ENCODE measurements around the gene EXOG. TPM values are rescaled to one million over a fixed set of nuclear protein-coding genes. Genes with fewer than 3 reads are reported as not detected.

Gene EXOG
- polyA plus RNA-seq, 3 donors = 1.6 to 5.4 (median 2.4) TPM

DNA sequence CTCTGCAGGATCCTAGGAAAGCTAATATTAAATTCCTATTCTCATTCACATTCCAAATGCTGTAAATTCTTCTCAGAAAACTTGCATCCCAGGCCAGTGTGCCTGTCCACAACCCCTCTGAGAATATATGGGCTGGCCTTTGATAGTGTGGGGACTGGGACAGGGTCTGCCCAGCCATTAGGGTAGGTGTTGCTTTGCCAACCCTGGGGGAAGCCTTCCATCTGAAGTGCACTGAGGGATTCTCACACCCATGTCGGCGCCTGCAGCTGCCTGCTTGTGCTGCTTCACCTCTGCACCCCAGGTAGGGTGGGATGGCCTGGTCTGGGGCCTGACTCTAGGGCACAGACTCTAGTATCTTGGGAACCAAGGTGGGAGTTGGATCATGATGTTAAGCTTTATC, 15.2 kb upstream of the EXOG start:
- TF ChIP-seq, protein P1, sequence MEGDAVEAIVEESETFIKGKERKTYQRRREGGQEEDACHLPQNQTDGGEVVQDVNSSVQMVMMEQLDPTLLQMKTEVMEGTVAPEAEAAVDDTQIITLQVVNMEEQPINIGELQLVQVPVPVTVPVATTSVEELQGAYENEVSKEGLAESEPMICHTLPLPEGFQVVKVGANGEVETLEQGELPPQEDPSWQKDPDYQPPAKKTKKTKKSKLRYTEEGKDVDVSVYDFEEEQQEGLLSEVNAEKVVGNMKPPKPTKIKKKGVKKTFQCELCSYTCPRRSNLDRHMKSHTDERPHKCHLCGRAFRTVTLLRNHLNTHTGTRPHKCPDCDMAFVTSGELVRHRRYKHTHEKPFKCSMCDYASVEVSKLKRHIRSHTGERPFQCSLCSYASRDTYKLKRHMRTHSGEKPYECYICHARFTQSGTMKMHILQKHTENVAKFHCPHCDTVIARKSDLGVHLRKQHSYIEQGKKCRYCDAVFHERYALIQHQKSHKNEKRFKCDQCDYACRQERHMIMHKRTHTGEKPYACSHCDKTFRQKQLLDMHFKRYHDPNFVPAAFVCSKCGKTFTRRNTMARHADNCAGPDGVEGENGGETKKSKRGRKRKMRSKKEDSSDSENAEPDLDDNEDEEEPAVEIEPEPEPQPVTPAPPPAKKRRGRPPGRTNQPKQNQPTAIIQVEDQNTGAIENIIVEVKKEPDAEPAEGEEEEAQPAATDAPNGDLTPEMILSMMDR (IDR thresholded peaks at IDR 0.05) = no peak
- intact Hi-C loops (cut with micrococcal nuclease) = loop anchor here in 1 of 2 donors (10.0 kb wide), 1 partner anchor 626 kb away; no protein-coding TSS in a partner anchor
- no peaks in the 10 kb centered on the region for H3K9me3 Mint-ChIP-seq
- H3K9ac ChIP-seq (ENCODE audit: insufficient read depth, low read length, poor library complexity, severe bottlenecking) = no peak overlapping the region
- H3K4me1 Mint-ChIP-seq = no peaks in the 10 kb centered on the region
- H3K27ac ChIP-seq (ENCODE audit: low read depth in 1 of 2, low read length in 2 of 2) = no peak overlapping the region
- DNase-seq = no peak
- peak overlapping the region in 1 of 7 donors; percentile 79 for H3K27ac Mint-ChIP-seq
- H3K9me3 ChIP-seq (replicated peaks in 1 of 2; ENCODE audit: control insufficient read depth in 1 of 2, insufficient read depth in 1 of 2, low read length in 2 of 2) = no peaks in the 10 kb centered on the region
- H3K27me3 Mint-ChIP-seq (ENCODE audit: low read depth in 3 of 3) = no peaks in the 10 kb centered on the region
- peaks cover 2 to 4% of the 10 kb centered on the region in 2 donors for H3K36me3 Mint-ChIP-seq
- H3K4me3 ChIP-seq (replicated peaks in 1 of 3; ENCODE audit: low read depth in 2 of 3, low read length in 3 of 3) = no peak overlapping the region
- peaks cover 0 to 2% of the 10 kb centered on the region in 2 donors for H3K36me3 ChIP-seq (replicated peaks in 1 of 2; ENCODE audit: control insufficient read depth in 1 of 2, insufficient read depth in 2 of 2, low read length in 2 of 2)
- no peaks in the 10 kb centered on the region for H3K27me3 ChIP-seq (ENCODE audit: control insufficient read depth in 2 of 2, insufficient read depth in 2 of 2, low read length in 2 of 2)
- H3K79me2 ChIP-seq (ENCODE audit: insufficient read depth, low read length) = no peaks in the 10 kb centered on the region
- H3K4me3 Mint-ChIP-seq = no peak overlapping the region
- H3K4me1 ChIP-seq (ENCODE audit: control insufficient read depth in 1 of 2, insufficient read depth in 2 of 2, low read length in 2 of 2) = no peaks in the 10 kb centered on the region
- H2AFZ ChIP-seq (ENCODE audit: insufficient read depth, low read depth, low read length, poor library complexity, severe bottlenecking) = no peak overlapping the region
- H4K20me1 ChIP-seq (ENCODE audit: insufficient read depth, low read length) = no peaks in the 10 kb centered on the region
- H3K4me2 ChIP-seq (replicated peaks; ENCODE audit: extremely low read depth, low read length, poor library complexity, severe bottlenecking) = no peak overlapping the region
- no CpG with 5 or more reads among the region's 2 CpGs for WGBS (ENCODE audit: insufficient coverage)

DNA sequence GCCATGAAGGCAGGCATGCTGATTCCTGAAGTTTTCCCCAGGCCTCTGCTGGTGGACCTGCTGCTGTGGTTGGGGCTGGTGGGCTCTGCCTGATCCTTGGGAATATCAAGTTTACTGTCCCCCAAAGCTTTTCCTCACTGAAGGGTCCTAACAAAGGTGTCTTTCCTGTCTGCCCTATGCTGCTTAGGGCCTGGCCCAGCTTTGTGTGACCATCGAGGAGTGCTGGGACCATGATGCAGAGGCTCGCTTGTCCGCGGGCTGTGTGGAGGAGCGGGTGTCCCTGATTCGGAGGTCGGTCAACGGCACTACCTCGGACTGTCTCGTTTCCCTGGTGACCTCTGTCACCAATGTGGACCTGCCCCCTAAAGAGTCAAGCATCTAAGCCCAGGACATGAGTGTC, 13.2 kb upstream of the EXOG start:
- H3K27ac Mint-ChIP-seq = peak overlapping the region in 1 of 7 donors; percentile 43
- Histone ChIP-seq H3K4me3 (replicated peaks in 1 of 3; ENCODE audit: low read depth in 2 of 3, low read length in 3 of 3) (no peak overlapping the region), H3K36me3 (replicated peaks in 1 of 2; ENCODE audit: control insufficient read depth in 1 of 2, insufficient read depth in 2 of 2, low read length in 2 of 2) (peaks cover 0 to 2% of the 10 kb centered on the region in 2 donors), H3K27ac (ENCODE audit: low read depth in 1 of 2, low read length in 2 of 2) (no peak overlapping the region), H4K20me1 (ENCODE audit: insufficient read depth, low read length) (no peaks in the 10 kb centered on the region), H3K79me2 (ENCODE audit: insufficient read depth, low read length) (no peaks in the 10 kb centered on the region), H2AFZ (ENCODE audit: insufficient read depth, low read depth, low read length, poor library complexity, severe bottlenecking) (no peak overlapping the region), H3K9ac (ENCODE audit: insufficient read depth, low read length, poor library complexity, severe bottlenecking) (no peak overlapping the region), H3K9me3 (replicated peaks in 1 of 2; ENCODE audit: control insufficient read depth in 1 of 2, insufficient read depth in 1 of 2, low read length in 2 of 2) (no peaks in the 10 kb centered on the region), H3K4me1 (ENCODE audit: control insufficient read depth in 1 of 2, insufficient read depth in 2 of 2, low read length in 2 of 2) (no peaks in the 10 kb centered on the region), H3K4me2 (replicated peaks; ENCODE audit: extremely low read depth, low read length, poor library complexity, severe bottlenecking) (no peak overlapping the region), H3K27me3 (ENCODE audit: control insufficient read depth in 2 of 2, insufficient read depth in 2 of 2, low read length in 2 of 2) (no peaks in the 10 kb centered on the region)
- no peaks in the 10 kb centered on the region for H3K27me3 Mint-ChIP-seq (ENCODE audit: low read depth in 3 of 3)
- TF ChIP-seq, protein P1 (IDR thresholded peaks at IDR 0.05) = no peak
- over 99% methylated on average over 10 of the region's 10 CpGs for WGBS (ENCODE audit: insufficient coverage)
- H3K36me3 Mint-ChIP-seq = peaks cover 2 to 4% of the 10 kb centered on the region in 2 donors
- H3K9me3 Mint-ChIP-seq = no peaks in the 10 kb centered on the region
- no peak for DNase-seq
- no peak overlapping the region for H3K4me3 Mint-ChIP-seq
- intact Hi-C loops (cut with micrococcal nuclease) = loop anchor here in 1 of 2 donors (10.0 kb wide), 1 partner anchor 628 kb away; no protein-coding TSS in a partner anchor
- H3K4me1 Mint-ChIP-seq = no peaks in the 10 kb centered on the region
